Astrocyte (in vitro differentiated cells and primary cell): ENCODE results near the gene P2RX5. TPM values are rescaled to one million over a fixed set of nuclear protein-coding genes. Genes with fewer than 3 reads are reported as not detected.
A peak's percentile ranks its signal among the peaks of the same experiment; 100 is the strongest.

Experiments
- DNase-seq: peaks from one replicate; pipeline ENCODE4 v3.0.0-alpha.2; 2010; ENCODE audit warnings: low read depth
- FAIRE-seq: peaks from 2 replicates; lab custom pipeline; 2011; peaks lifted over from hg19 to GRCh38; lab: Jason Lieb, UNC
- H2AFZ ChIP-seq: 2 replicates; pipeline ENCODE4 v1.6.0; 2012; ENCODE audit warnings: low read depth, low read length, inconsistent platforms
- H3K27ac ChIP-seq: 2 replicates; pipeline ENCODE4 v1.5.1; 2011; ENCODE audit warnings: low read depth, low read length, inconsistent platforms
- H3K27me3 ChIP-seq: 2 replicates; pipeline ENCODE4 v1.6.0; 2011; ENCODE audit warnings: low read length, inconsistent platforms; ENCODE audit not compliant: insufficient read depth
- H3K36me3 ChIP-seq: 2 replicates; pipeline ENCODE4 v1.5.1; 2011; ENCODE audit warnings: low read length, inconsistent platforms; ENCODE audit not compliant: insufficient read depth
- H3K4me1 ChIP-seq: 2 replicates; pipeline ENCODE4 v1.5.1; 2011; ENCODE audit warnings: low read length, inconsistent platforms; ENCODE audit not compliant: insufficient read depth
- H3K4me2 ChIP-seq: 2 replicates; pipeline ENCODE4 v1.6.0; 2012; ENCODE audit warnings: low read length, inconsistent platforms
- H3K4me3 ChIP-seq: 2 replicates; pipeline ENCODE4 v1.5.1; 2011; ENCODE audit warnings: low read depth, mild to moderate bottlenecking, low read length, inconsistent platforms; ENCODE audit not compliant: insufficient read depth
- H3K79me2 ChIP-seq: 2 replicates; pipeline ENCODE4 v1.6.0; 2012; ENCODE audit warnings: mild to moderate bottlenecking, low read length, inconsistent platforms; ENCODE audit not compliant: insufficient read depth
- H3K9ac ChIP-seq: 2 replicates; pipeline ENCODE4 v1.6.0; 2012; ENCODE audit warnings: mild to moderate bottlenecking, low read length, inconsistent platforms
- H3K9me3 ChIP-seq: 2 replicates; pipeline ENCODE4 v1.5.1; 2012; ENCODE audit warnings: low read depth, mild to moderate bottlenecking, low read length, inconsistent platforms; ENCODE audit not compliant: insufficient read depth
- H4K20me1 ChIP-seq: 2 replicates; pipeline ENCODE4 v1.6.0; 2012; ENCODE audit warnings: low read length, inconsistent platforms; ENCODE audit not compliant: insufficient read depth
- H3K27ac Mint-ChIP-seq: one replicate; pipeline ENCODE4 v1.8.0; 2021; ENCODE audit warnings: mild to moderate bottlenecking, mixed read lengths; ENCODE audit not compliant: unreplicated experiment
- H3K27me3 Mint-ChIP-seq: one replicate; pipeline ENCODE4 v1.8.0; 2021; ENCODE audit warnings: low read depth, mixed read lengths; ENCODE audit not compliant: unreplicated experiment
- H3K36me3 Mint-ChIP-seq: one replicate; pipeline ENCODE4 v1.8.0; 2021; ENCODE audit warnings: low read depth, mixed read lengths; ENCODE audit not compliant: unreplicated experiment
- H3K4me1 Mint-ChIP-seq: one replicate; pipeline ENCODE4 v1.8.0; 2021; ENCODE audit warnings: low read depth, mixed read lengths; ENCODE audit not compliant: unreplicated experiment
- H3K4me3 Mint-ChIP-seq: one replicate; pipeline ENCODE4 v1.8.0; 2021; ENCODE audit warnings: mild to moderate bottlenecking, moderate library complexity, mixed read lengths; ENCODE audit not compliant: unreplicated experiment
- H3K9me3 Mint-ChIP-seq: one replicate; pipeline ENCODE4 v1.8.0; 2021; ENCODE audit warnings: mild to moderate bottlenecking, mixed read lengths; ENCODE audit not compliant: unreplicated experiment
- CTCF ChIP-seq: IDR thresholded peaks from 2 replicates; pipeline ENCODE4 v1.5.1; 2011; ENCODE audit warnings: low read depth, mild to moderate bottlenecking, inconsistent platforms, low read length, moderate library complexity; ENCODE audit not compliant: insufficient read depth
- EZH2 ChIP-seq: IDR thresholded peaks from 2 replicates; pipeline ENCODE4 v1.6.1; 2012; ENCODE audit warnings: mild to moderate bottlenecking, low read length, inconsistent platforms; ENCODE audit not compliant: insufficient read depth
- total RNA-seq: library from RNA; stranded (reverse); gene quantifications from 2 replicates; pipeline ENCODE4 v1.2.1, GENCODE V29; 2021

P2RX5 gene
- total RNA-seq, 1 donor from 2014 or later: 2.4 TPM

DNA sequence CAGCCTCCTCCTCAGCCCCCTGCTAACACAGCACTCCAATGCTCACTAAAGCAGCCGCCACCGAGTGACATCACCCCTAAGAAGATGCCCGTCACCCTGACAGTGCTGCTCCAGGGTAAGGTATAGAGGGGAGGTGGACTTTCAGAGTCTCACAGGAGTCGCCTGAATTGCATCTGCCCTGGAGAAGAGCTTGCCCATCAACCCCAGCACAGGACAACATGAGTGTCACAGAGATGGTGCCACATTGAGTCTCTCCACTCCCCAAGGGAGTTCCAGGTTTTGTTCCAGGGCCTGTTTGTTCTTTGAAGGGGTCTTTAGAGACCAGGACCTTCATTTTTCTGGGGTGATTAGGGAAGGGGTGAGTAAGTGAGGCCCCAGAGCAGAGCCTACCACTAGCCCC lies 2.2 kb upstream of the P2RX5 start:
- Mint-ChIP-seq H3K4me3 (no peak overlapping the region), H3K9me3 (peaks cover 2% of the 10 kb centered on the region), H3K36me3 (peaks cover 2% of the 10 kb centered on the region), H3K27ac (no peak overlapping the region), H3K4me1 (peaks cover 2% of the 10 kb centered on the region), H3K27me3 (peaks cover 12% of the 10 kb centered on the region)
- Histone ChIP-seq H4K20me1 (no peaks in the 10 kb centered on the region), H3K4me2 (no peak overlapping the region), H3K4me1 (peaks cover 7% of the 10 kb centered on the region), H3K9me3 (peaks cover 5% of the 10 kb centered on the region), H2AFZ (no peak overlapping the region), H3K27me3 (peaks cover 14% of the 10 kb centered on the region), H3K36me3 (no peaks in the 10 kb centered on the region), H3K27ac (no peak overlapping the region), H3K79me2 (no peaks in the 10 kb centered on the region), H3K4me3 (no peak overlapping the region), H3K9ac (no peak overlapping the region)
- TF ChIP-seq EZH2 (no peak), CTCF (no peak)
- FAIRE-seq (no peak), DNase-seq (no peak)

DNA sequence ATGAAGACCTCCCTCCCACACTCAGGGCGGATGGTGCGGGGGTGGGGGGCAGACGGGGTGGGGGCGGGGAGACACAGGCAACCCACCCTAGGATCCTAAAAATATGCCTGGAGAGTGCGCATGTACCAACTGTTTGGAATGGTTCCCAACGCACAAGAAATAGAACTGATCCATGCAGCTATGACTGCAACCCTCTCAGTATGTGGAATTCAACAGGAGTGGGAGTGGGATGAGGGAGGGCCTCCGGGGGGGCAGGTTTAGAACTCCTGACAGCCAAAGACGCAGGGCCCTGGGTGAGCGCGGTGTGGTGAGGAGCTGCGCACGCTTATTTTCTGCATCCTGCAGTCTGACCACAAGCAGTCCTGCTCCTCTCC lies 1.1 kb upstream of the P2RX5 start:
- Histone ChIP-seq H3K4me1 (peaks cover 7% of the 10 kb centered on the region), H3K27ac (no peak overlapping the region), H3K9ac (no peak overlapping the region), H3K36me3 (no peaks in the 10 kb centered on the region), H3K79me2 (no peaks in the 10 kb centered on the region), H3K9me3 (peaks cover 5% of the 10 kb centered on the region), H4K20me1 (no peaks in the 10 kb centered on the region), H3K4me2 (no peak overlapping the region), H3K27me3 (peaks cover 14% of the 10 kb centered on the region), H2AFZ (no peak overlapping the region), H3K4me3 (no peak overlapping the region)
- H3K4me1 Mint-ChIP-seq: peaks cover 2% of the 10 kb centered on the region
- no peak for DNase-seq
- peaks cover 2% of the 10 kb centered on the region for H3K9me3 Mint-ChIP-seq
- no peaks in the 10 kb centered on the region for H3K36me3 Mint-ChIP-seq
- no peak for FAIRE-seq
- TF ChIP-seq CTCF (no peak), EZH2 (no peak)
- H3K27me3 Mint-ChIP-seq: peaks cover 12% of the 10 kb centered on the region
- no peak overlapping the region for H3K27ac Mint-ChIP-seq
- H3K4me3 Mint-ChIP-seq: no peak overlapping the region

- H3K27me3 Mint-ChIP-seq: peaks cover 12% of the 10 kb centered on the region
- Histone ChIP-seq H3K27me3 (peaks cover 14% of the 10 kb centered on the region), H3K27ac (no peak overlapping the region), H3K9ac (no peak overlapping the region), H3K79me2 (no peaks in the 10 kb centered on the region), H3K4me2 (peak overlapping the region; percentile 89), H3K4me3 (peak overlapping the region; percentile 57), H4K20me1 (no peaks in the 10 kb centered on the region), H3K9me3 (peaks cover 5% of the 10 kb centered on the region), H2AFZ (peak overlapping the region; percentile 90), H3K4me1 (peaks cover 7% of the 10 kb centered on the region), H3K36me3 (no peaks in the 10 kb centered on the region)
- no peak for DNase-seq
- no peak for FAIRE-seq
- H3K4me3 Mint-ChIP-seq: peak overlapping the region; percentile 50
- H3K9me3 Mint-ChIP-seq: peaks cover 2% of the 10 kb centered on the region
- H3K36me3 Mint-ChIP-seq: no peaks in the 10 kb centered on the region
- no peak overlapping the region for H3K27ac Mint-ChIP-seq
- H3K4me1 Mint-ChIP-seq: peaks cover 2% of the 10 kb centered on the region
- no peak for TF ChIP-seq EZH2
- TF ChIP-seq CTCF: no peak
Observed at GRCh38 chr17:3695129-3695722, 729 bp downstream of the P2RX5 start.
